IMR-90 (cell line): ENCODE data around the gene NR1I3.

ENCODE experiments used
- BHLHE40 ChIP-seq: fragments of 150-350 bp; IDR thresholded peaks from 2 replicates; pipeline ENCODE4 v1.6.1; 2016; ENCODE audit warnings: mild to moderate bottlenecking, low read depth, low read length
- CEBPB ChIP-seq: IDR thresholded peaks from 2 replicates; pipeline ENCODE4 v1.6.1; 2012; ENCODE audit warnings: low read depth, low read length, improper control_type of control experiment
- CHD1 ChIP-seq: IDR thresholded peaks from 2 replicates; pipeline ENCODE4 v1.6.1; 2012; ENCODE audit warnings: low read depth, low read length, improper control_type of control experiment
- CTCF ChIP-seq: conservative IDR thresholded peaks from 2 replicates; pipeline ENCODE4 v1.5.1; 2012; ENCODE audit warnings: mild to moderate bottlenecking, low read depth, low read length, improper control_type of control experiment
- FOS ChIP-seq: fragments of 150-350 bp; IDR thresholded peaks from 2 replicates; pipeline ENCODE4 v1.6.1; 2016; ENCODE audit warnings: low read depth, low read length
- MAFK ChIP-seq: IDR thresholded peaks from 2 replicates; pipeline ENCODE4 v1.6.1; 2012; ENCODE audit warnings: low read depth, low read length, improper control_type of control experiment
- MAZ ChIP-seq: IDR thresholded peaks from 2 replicates; pipeline ENCODE4 v1.6.1; 2012; ENCODE audit warnings: low read depth, mild to moderate bottlenecking, low read length, improper control_type of control experiment, moderate library complexity, borderline replicate concordance
- MXI1 ChIP-seq: IDR thresholded peaks from 2 replicates; pipeline ENCODE4 v1.6.1; 2012; ENCODE audit warnings: low read depth, mild to moderate bottlenecking, low read length, moderate library complexity, borderline replicate concordance
- NFE2L2 ChIP-seq: fragments of 150-350 bp; IDR thresholded peaks from 2 replicates; pipeline ENCODE4 v1.6.1; 2016; ENCODE audit warnings: low read depth, mild to moderate bottlenecking, low read length
- POLR2A ChIP-seq: IDR thresholded peaks from 2 replicates; pipeline ENCODE4 v1.6.1; 2012; ENCODE audit warnings: mild to moderate bottlenecking, low read depth, low read length
- RAD21 ChIP-seq: IDR thresholded peaks from 2 replicates; pipeline ENCODE4 v1.6.1; 2012; ENCODE audit warnings: low read length, improper control_type of control experiment
- RCOR1 ChIP-seq: IDR thresholded peaks from 2 replicates; pipeline ENCODE4 v1.6.1; 2012; ENCODE audit warnings: mild to moderate bottlenecking, low read length, improper control_type of control experiment; ENCODE audit not compliant: insufficient replicate concordance
- RFX5 ChIP-seq: IDR thresholded peaks from 2 replicates; pipeline ENCODE4 v1.8.0; 2012; ENCODE audit warnings: low read depth, mild to moderate bottlenecking, low read length, moderate library complexity
- USF2 ChIP-seq: fragments of 150-350 bp; IDR thresholded peaks from 2 replicates; pipeline ENCODE4 v1.6.1; 2017; ENCODE audit warnings: mild to moderate bottlenecking, antibody characterized with exemption, low read length, low read depth

- TF ChIP-seq CTCF = no peak
- no peak for TF ChIP-seq CHD1
- no peak for TF ChIP-seq MXI1
- no peak for TF ChIP-seq FOS
- no peak for TF ChIP-seq RFX5
- no peak for TF ChIP-seq POLR2A
- no peak for TF ChIP-seq RAD21
- no peak for TF ChIP-seq NFE2L2
- TF ChIP-seq BHLHE40 = no peak
- no peak for TF ChIP-seq USF2
- TF ChIP-seq RCOR1 = no peak
- no peak for TF ChIP-seq MAZ
- no peak for TF ChIP-seq CEBPB
- TF ChIP-seq MAFK = no peak
Measured at GRCh38 chr1:161220002-161220401, 18.0 kb downstream of the NR1I3 start.
